GM18861 (cell line): ENCODE data around the gene BAIAP2L1.
"Not testable (repeated sequence)": the region's sequence is repeated elsewhere in the genome, so short reads cannot be mapped to it uniquely, and the experiment has no call there.

Source experiments
- ATAC-seq: cut with Tn5 transposase; IDR thresholded peaks from one replicate; pipeline ENCODE4 v1.9.1; 2021; ENCODE audit not compliant: unreplicated experiment

The BAIAP2L1 gene

DNA sequence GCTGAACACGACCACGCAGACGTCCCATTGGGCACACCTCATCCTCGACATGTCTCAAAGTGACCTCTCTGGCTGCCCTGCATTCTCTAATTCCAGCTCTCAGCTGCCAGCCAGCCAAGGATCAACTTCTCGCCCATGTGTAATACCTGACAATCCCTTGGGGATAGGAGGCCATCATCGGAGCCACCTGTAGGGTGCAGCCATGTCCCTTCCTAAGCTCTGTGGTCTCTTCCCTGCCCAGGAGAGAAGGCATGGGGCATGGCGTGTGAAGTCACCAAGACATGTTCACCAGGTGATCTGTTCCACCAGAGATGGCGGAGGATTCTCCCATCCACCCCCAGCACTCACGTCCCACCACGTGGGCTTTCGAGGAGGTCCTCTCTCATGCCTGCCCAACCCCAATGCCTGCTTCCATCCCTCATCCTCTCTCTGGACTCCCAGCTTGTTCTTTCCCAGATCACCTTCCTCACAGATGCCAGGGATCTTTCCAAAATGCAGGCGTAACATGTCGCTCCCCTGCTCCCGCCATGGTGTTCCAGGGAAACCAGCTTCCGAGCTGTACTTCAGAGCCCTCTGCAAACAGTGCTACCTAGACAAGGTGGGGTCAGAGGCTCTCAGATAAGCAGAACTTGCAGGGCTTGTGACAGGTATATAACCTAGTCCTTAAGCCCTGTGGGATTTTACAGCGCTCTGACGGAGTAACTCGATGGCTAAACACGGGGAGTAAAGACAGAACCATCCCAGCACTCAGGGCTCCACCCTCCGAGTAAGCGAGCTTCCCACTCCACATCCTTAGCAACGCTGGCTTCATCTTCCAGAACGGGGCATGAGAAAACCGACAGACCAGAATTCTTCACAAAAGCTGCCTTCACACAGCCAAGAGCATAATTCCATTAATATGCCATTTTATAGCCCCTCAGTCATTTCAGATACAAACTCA, 78.3 kb downstream of the BAIAP2L1 start:
- ATAC-seq = no peak

DNA sequence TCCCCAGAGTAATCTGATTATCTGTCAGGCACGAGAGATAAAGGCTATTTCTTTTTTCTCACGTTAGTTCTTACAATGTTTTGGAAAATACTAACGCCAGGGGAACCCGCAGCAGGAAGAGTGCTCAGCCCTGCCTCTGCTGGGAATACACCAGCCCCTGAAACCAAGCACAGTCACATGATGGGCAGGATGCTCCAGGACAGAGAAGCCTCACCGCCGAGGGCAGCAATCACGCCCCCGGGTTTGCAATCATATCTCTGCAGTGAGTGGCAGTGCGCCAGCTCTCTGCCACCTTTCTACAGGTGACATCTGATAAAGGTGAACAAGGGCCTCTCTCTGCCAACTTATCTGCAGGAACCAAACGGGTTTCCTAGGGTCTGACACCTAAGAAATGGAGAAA, 79.6 kb downstream of the BAIAP2L1 start:
- no peak for ATAC-seq

DNA sequence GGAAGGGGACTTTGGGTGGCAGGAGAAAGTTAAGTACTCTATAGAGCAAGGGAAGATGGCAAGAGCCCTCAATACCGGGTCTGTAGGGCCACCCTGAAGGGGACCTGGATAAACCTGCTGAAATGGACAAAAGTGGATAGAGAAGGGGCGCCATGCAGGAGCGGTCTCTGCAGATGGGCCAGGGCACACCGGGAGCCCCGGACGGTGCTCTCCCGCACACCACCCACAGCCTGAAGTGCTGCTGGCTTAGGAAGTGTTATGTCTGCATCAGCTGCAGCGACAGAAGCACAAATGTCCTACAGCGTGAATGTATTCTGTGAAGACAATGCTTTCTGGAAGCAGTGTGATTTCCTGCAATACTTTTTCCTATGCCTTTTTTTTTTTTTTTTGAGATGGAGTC, 81.7 kb downstream of the BAIAP2L1 start:
- no peak for ATAC-seq

DNA sequence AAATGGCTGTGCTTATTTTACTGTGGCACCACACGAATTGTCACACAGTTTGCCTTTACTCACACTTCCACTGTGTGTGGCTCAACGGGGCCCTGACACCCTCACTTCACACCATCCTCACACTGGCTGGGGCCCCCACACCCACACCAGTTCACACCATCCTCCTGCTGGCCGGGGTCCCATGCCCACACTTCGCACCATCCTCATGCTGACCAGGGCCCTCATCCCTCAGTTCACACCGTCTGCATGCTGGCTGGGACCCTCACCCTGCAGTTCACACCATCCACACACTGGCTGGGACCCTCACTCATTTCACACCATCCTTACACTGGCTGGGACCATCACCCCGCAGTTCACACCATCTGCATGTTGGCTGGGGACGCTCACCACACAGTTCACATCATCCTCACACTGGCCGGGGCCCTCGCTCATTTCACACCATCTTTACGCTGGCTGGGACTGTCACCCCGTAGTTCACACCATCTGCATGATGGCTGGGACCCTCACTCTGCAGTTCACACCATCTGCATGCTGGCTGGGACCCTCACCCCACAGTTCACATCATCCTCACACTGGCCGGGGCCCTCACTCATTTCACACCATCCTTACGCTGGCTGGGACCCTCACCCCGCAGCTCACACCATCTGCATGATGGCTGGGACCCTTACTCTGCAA, 83.4 kb downstream of the BAIAP2L1 start:
- no peak for ATAC-seq

DNA sequence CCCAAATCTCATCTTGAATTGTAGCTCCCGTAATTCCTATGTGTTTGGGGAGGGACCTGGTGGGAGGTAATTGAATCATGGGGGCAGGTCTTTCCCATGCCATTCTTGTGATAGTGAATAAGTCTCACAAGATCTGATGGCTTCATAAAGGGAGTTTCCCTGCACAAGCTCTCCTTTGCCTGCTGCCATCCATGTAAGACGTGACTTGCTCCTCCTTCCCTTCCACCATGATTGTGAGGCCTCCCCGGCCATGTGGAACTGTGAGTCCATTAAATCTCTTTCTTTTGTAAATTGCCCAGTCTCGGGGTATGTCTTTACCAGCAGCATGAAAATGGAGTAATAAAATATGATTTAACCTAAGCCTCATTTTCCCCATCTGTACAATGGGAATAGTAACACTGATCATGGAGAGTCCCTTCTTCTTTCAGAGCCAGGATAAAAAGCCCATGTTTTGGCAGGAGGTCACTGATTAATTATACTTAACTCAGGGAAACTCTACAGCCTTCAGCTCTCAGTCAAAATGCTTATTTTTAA, 84.8 kb downstream of the BAIAP2L1 start:
- ATAC-seq = not testable (repeated sequence)

DNA sequence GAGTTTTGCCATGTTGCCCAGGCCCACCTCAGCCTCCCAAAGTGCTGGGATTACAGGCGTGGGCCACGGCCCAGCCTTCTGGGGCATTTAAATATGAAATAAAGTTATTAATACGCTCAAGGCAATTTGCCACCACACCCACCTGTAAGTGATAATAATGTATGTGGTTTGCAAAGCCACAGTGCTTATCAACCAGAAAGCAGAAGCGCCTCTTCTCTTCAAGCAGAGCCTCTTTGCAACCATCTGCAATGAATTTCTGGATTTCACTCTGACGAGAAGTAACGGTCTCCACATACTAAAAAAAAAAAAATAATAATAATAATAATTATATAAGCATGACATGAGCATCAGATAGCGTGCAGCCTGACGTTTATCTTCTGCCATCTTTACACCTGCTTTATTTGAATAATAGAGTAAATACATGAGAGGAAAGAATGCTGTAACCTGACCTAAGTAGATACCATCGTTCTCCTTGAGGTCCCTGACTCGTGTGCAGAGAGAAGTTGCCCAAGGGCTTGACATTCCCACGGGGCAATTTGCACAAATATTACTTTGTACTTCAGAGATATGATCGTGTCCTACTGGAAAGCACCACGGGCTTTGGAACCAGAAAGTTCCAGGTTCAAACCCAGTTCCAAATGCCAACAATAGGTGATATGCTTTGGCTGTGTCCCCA, 85.4 kb downstream of the BAIAP2L1 start:
- no peak for ATAC-seq

DNA sequence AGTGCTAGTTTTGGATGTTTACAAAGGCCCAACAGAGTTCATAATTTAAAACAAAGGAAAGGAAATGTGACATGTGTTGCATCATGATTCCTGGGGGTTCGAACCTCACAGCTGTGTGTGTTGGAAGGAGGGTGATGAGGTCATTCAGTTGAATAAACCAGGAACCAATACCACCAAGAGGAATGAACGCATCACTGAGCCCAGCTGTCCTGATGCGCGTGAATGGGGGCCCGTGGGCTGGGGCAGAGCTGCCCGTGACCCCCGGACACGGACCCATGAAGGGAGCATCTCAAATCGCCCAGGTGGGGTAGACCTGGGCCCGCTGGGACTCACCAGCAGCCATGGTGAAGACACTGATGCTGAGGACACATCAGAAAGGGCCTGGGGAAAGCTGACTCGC, 86.4 kb downstream of the BAIAP2L1 start:
- ATAC-seq = no peak

DNA sequence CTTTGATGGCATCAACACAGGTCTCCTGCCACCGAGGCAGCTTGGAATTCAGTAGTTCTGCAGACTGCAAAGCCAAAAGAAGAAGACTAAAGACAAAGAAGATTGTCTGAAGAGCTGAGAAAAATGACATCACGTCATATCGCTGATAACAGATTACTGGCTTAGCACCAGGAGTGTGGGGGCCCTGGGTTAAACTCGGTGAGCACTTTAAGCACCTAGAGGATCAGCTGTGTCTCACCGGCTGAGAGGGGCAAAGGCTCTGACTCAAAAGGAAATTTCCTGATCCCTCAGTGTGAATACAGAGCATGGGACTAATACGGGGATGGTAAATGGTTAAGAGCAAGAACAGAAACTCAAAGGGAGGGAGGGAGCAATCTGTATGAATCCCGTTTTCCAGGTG, 88.7 kb downstream of the BAIAP2L1 start:
- no peak for ATAC-seq

DNA sequence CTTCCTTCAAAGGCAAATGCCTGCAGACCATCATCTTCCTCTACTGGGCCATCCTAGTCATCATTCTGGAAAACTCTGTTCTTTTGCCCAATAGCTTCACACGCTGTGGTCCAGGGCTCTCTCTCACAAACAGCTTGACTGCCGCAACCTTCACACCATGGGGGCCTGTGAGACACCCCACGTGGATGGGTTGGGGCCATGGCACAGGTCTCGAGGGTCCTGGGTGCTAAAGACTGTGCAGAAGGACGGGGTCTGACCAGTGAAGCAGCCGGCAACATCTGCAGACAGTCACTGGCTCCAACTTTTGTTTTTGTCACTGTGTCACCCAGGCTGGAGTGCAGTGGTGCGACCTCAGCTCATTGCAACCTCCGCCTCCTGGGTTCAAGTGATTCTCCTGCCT, 91.3 kb downstream of the BAIAP2L1 start:
- no peak for ATAC-seq

DNA sequence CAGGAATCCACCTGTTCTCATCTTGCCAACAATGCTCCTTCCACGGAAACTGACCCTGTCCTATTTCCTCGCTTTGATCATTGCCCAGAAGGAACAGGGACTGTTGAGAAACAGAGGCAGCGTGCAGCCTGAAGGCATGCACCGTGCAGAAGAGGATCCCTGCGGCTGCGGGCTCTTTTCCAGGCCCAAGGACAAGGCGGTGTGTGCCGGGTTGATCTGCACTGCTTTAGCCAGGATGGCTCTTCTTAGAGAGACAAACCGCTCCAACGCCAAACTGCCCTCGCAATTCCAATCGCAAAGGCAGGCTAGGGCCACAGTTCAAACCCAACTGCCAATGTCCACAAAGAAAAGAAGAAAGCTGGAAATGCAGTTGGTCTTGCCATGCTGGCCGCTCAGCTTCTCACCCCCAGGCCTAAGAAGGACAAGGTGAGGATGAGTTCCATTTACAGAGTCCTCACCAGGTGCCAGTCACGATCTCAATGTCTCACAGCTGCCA, 92.9 kb downstream of the BAIAP2L1 start:
- no peak for ATAC-seq

DNA sequence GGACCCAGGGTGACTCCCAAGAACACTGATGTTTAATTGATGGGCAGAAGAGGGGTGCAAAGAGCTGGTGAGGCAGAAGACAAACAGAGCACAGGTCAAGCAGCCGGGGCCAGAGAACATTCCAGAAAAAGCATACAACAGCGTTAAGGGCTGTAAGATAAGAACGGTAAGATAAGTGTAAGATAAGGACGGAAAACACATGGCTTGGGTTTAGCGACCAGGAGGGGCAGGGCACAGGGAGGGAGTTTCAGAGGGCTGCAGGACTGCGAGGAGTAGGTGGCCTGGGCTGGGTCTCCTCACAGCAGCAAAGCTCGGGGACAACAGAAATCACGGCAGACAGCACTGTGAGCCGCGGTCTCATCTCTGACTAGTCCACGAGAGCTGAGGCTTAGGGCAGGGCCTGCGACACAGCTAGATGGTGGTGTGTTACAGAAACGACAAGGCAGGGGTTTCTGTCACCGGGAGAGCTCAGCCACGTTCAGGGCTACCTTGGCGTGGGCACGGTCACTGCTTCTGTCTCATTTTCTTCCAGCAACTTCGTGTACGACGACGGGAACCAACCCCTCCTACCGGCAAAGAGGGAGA, 94.8 kb downstream of the BAIAP2L1 start:
- no peak for ATAC-seq

DNA sequence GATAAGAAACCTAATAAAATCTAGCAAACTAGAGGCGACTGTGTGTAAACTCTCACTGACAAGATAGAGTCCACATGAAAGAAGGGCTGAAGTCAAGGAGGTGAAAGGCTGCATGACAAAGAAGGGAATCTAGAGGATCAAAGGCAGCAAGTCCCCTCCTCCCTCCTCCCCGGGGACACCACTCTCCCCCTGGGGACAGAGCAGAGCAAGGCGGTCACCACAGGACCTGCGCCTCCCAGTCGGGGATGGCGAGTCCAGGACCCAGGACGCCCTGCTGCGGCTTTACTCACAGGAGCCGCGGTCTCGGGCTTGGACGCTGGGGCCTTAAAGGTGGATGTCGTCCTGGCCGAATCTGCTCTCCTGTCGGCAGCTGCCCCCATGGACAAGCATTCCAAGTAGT, 97.0 kb downstream of the BAIAP2L1 start:
- ATAC-seq = no peak

DNA sequence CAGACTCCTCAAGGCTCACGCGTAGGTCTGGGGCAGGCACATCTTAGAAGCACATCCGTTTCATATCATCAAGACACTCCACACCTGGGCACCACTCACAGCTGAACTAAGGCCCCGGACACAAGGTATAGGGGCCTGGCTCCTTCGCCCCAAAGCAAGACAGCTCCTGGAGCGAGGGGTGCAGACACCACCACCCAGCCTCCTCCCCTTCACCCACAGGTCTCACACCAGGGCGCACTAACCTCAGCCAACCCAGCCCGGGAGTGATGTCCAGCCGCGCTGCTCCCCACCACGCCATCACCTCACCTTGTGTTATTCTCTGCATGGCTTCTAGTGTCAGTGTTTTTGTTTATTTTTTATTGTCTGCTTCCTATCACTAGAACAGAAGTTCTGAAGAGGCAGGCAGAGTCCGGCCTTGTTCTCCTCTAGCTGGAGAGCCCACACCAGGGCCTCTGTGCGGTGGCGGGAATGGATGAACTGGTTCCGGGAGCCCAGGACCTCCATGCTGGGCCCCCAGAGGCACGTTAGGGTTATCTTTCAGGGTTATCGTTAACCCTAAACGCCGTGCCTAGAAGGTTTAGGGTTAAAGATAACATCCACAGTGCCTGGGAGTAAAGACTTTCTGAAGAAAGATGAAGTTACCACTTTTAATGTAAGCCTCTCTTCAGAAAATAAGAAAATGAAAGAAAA, 97.6 kb downstream of the BAIAP2L1 start:
- ATAC-seq = no peak

DNA sequence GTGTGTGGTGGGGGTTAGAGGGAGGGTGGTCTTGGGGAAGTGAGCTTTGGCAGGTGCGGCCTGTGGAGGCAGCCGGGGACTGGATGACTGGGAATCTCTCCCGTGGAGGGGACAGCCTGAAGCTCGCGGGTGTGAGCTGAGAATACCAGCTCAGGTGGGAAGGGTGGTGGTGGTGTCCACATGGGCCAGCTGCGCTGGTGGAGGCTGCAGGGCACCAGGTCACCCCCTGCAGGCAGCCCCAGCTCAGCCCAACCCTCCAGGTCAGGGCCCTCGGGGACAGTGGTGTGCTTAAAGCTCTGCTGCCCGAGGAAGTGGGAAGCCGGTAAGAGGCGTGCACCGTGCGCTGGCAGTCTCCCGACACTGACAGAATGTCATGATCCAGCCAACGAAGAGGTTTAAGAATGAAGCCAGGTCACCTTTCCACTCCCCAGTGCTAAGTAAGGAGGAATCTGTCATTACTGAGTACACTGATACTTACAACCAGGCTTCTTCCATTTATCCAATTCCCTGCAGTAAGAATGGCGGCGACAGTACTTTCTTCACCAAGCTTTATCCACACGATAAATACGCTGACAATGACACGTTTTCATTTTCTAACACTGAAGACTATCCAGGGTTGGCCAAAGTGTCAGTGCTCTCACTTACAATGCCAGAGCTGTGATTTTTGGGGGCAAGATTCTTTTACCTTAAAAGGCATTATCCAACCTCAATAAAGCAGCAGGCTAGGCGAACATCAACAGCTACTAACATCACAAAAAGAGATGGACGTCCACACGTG, 99.0 kb downstream of the BAIAP2L1 start:
- ATAC-seq = no peak

DNA sequence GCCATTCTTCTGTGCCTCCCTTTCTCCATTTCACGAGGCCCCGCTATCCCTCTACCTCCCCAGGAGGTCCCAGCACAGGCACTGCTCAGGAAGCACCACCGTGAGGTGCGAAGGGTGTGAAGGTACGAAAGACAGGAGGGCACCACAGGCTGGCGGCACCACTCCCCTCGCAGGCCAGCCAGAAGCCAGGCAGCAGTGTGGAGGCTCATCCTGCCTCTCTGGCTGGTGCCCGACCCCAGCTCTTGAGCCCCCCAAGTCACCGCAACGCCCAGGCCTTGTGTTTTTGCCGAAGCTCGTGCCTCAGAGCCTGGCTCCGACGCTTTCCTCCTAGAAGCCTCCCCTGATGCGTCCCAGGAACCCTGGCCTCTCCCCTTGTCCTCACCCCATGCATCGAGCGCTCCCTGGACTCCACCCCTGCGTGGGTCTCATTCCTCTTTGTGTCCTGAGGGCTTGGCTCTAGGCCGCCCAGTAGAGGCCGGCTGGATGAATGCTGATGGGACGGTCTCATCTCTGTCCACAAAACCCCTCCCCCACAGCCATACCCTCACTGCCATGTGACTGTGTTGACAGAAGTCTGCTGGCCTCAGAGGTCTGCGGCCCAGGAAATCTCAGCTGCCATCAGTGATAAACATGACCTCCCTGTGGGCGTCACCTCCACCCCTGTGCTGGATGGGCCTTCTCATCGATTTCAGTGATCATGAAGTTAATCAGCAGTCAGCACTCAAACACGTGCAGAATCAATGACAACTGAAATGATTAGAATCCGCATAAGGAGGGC, 100.1 kb downstream of the BAIAP2L1 start:
- ATAC-seq = no peak

DNA sequence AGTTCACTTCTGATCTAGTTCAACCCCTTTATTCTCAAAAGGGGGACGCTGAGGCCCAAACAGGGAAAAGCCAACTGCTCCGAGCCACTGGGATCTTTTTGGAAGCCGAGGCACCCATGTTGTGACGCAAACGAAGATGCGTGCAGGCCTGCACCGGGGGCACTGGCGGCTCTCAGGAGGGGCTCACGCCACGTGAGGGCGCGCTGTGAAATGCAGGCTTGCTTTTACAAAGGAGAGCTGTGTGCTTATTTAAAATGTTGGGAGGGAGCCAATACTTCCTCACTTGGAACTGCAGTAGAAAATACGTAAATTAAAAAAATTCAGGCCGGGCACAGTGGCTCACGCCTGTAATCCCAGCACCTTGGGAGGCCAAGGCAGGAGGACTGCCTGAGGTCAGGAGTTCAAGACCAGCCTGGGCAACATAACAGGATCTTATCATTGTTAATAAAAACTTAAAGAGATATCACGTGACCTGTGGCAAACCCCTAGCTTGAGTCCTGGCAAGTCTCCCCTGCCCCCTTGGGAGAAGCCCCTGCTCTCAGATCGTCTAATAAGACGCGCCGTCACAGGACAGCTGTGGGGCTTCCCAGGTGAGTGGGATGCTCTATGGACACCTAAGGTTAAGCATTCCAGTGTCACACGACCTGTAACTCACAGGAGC, 103.1 kb downstream of the BAIAP2L1 start:
- no peak for ATAC-seq

DNA sequence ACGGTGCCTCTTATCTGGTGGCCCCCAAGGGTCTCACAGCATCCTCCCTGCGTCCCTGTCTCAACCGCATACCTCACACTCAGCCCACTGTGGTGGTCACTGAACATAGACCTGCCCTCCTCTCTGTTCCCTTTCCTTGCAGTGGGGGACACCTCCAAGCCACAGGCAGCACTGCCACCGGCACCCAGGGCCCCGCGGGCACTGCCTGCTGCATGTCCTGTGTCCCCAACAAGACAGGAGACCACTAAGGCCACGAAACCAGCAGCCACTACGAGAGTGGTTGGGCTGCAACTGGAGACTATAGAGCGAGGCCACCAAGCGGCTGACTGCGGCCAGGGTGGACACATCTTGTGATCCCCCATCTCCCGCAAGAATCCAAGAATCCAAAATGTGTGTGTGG, 104.1 kb downstream of the BAIAP2L1 start:
- ATAC-seq = no peak

DNA sequence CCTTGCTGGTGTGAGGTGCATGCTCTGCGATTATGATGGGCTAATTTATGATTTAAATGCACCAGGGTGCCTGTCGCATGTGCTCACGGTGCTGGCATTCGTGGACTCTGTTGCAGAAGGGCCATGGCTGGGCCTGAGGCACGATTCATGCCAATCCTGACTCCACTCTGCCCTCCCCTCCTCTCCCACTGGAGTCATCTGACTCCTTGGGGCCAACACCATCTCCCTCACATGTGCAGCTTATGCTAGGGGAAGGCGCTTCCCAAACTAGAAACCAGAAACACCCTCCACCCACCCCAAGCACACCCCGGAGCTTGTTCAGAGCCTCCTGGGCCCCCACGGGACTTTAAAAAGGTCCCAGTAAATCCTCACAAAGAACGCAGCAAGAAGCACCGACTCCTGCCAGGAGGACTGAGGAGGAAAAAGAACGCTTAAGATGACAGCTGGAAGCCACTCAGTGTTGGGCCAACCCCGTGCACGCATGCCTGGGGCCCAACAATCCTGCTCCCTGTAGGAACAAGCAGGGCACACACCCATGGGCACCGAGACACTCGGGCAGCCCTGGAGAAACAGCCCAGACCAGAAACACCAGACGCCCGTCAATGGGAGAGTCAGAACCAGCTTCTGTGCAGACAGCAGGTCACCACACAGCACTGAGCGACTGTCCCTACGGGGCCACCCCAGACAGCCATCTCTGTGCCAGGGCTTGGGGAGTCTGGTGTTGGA, 105.3 kb downstream of the BAIAP2L1 start:
- ATAC-seq = no peak
